ENCODE measurements around the gene VAV2.
"Not testable (repeated sequence)": the region's sequence is repeated elsewhere in the genome, so short reads cannot be mapped to it uniquely, and the experiment has no call there.

The VAV2 gene

GRCh38 chr9:133996531-133997520, 4.7 kb upstream of the VAV2 start:
- no peak for DNase-seq (ENCODE audit: low read depth in 1 of 2, low spot score in 1 of 2)

GRCh38 chr9:133995012-133995896, 3.1 kb upstream of the VAV2 start:
- no peak for DNase-seq (ENCODE audit: low read depth in 1 of 2, low spot score in 1 of 2)

GRCh38 chr9:133994353-133995011, 2.4 kb upstream of the VAV2 start:
- peak; percentile 63 to 65 for DNase-seq (ENCODE audit: low read depth in 1 of 2, low spot score in 1 of 2)

DNA sequence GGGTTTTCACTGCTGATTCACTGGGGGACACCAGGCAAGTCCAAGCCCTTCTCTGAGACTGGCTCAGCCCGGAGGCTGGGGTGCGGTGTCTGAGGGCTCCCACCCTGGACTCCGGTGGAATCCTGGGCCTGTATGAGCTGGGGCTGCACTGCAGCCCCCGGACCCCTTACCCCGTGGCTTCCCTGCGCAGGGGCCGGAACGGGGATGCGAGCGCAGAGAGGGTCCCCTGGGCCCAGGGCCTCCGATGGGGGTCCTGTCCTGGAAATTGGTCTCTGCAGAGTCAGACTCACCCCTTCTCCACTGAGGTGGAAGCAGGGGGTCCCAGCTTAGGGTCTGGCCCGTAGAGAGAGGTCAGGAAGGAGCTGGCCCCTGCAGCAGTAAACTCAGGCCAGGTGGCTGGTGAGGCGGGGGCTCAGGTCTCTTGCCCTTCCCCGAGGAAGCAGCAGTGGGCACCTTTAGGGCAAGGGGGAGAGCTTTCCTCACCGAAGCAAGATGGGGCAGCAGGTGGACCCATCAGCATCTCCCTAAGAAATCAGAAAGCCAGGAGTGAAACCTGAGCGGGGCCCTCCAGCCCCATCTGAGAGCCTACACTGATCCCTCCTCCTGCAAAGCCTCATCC, 1.6 kb upstream of the VAV2 start:
- no peak for DNase-seq (ENCODE audit: low read depth in 1 of 2, low spot score in 1 of 2)

DNA sequence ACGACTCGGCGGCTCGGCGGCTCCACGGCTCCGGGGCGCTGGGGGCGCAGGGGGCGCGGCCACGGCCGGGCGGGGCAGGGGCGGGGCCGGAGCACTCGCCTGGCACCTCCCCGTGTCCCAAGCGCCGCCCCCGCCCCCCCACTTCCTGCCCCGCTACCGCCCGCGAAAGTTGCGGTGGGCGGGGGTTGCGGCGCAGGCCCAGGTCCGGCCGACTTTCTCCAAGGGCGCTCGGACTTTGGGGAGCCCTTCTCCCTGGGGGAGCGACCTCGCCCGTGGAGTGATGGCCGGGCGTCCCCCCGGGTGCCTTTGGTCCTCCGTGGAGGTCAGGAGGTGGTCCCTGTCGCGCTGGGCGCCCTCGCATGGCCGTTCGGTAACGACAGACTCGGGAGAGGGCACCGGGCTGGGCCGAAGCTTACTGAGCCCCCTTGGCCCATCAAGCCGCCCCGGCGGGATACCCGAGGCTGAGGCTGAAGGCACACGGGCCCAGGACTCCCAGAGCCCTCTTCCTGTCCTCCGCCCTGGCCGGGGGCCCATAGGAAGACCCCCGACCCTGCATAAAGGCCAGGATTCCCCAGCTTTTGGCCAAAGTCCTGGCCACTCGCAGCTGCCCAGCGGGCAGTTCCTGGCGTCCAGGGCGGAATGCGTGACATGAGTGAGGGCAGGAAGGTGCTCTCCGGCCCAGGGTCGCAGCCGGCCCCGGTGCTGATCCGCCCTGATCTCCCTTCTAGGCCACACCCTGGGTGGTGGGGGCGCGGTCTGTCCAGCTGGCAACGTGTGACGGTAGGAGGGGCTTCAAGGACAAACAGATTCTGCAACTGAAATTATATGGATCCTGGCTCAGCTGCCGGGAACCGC, 883 bp upstream of the VAV2 start:
- peak; percentile 49 to 54 for DNase-seq (ENCODE audit: low read depth in 1 of 2, low spot score in 1 of 2)

DNA sequence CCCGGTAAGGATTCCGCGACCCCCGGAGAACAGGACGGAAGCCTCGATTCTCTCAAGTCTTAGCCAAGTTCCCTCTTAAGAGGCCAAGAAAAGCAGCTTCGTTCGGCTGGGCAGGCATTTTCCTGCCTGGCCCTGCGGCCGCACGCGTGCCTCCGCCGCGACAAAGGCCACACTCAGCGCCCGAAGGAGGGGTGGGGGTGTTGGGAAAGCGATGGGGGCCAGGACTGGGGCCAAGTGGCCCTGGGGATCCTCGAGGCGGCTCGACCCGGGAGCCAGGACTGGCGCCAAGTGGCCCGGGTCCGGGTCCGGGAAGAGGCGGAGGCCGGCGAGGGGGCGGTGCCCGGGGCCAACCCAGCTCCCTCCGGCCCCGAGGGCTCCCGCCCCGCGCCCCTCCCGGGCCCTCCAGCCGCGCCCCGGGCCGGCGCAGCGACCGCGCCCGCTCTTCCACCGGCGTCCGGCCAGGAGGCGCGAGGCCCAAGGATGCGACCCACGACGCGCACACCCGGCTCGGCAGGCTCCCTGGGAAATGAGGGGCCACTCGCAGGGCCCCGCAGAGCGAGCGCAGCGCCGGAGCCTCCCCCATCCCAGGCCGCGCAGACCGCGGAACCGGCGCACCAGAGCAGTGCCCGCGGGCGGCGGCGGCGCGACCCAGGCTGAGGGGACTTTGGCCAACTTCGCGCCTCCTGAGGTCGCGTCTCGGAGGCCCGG, 756 bp downstream of the VAV2 start:
- no peak for DNase-seq (ENCODE audit: low read depth in 1 of 2, low spot score in 1 of 2)

DNA sequence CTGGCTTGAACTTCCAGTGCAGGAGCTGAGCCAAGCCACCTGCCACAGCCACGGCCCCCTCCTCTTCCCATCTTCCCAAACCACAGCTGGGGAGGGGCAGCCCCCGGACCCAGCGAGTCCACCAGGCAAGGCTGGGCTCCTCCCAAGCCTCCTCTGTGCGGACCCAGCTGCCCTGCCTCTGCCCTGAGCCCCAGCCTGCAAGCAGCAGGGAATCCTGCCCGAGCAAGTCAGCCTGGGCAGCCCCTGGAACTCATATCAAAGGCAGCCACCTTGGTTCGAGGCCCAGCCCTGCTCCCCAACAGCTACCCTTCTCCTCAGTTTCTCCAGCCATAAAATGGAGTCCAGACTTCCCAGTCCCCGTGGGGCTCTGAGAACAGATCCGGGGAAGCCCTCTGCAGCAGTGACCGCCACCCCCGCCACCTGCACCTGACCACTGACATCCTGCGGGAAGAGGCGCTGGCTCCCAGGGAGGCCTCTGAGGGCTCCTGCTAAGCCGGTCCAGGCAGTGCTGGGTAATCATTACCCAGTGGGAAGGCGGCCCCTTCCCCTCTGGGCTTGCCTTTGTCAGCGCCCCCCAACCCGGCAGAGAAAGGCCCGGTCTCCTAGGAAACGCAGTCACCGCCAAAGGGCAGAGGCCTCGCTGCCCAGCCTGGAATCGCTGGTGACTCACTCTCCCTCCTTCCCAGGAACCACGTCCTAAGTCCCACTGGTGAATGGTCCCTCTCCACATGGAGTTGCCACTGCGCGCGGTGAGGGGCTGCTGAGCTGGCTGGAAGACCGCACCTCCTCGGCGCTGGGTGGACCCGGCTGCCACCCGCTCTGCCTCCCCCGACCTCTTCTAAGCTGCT, 1.5 kb downstream of the VAV2 start:
- no peak for DNase-seq (ENCODE audit: low read depth in 1 of 2, low spot score in 1 of 2)

DNA sequence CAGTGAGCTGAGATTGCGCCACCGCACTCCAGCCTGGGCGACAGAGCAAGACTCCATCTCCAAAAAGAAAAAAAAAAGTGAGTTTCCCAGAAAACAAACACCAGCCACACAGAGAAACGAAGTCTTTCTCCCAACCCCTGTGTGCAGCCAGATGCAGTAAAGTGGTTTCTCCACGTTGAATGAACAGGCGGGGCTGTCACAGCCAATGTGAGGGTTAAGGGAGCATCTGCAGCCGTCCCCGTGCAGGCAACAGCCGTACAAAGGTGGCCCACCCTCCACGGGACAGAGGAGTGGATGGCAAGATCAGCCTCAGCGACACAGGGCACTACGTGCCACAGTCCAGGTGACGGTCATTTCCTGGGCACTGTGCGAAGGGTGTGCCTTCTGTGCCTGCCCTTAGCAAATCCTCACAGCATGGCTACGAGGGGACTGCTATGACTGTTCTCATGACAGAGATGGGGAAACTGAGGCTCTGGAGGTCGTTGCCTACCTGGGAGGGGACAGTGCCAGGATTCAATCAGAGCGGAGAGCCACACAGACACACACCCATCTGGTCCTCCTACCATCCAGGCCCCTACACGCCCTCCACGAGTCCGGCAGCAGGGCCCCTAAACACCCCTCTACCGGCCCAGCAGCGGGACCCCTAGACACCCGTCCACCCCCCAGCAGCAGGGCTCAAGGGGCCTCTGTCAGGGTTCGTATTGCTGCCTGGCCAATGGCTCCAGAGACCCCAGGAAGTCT, 2.3 kb downstream of the VAV2 start:
- DNase-seq (ENCODE audit: low read depth in 1 of 2, low spot score in 1 of 2), result no peak

DNA sequence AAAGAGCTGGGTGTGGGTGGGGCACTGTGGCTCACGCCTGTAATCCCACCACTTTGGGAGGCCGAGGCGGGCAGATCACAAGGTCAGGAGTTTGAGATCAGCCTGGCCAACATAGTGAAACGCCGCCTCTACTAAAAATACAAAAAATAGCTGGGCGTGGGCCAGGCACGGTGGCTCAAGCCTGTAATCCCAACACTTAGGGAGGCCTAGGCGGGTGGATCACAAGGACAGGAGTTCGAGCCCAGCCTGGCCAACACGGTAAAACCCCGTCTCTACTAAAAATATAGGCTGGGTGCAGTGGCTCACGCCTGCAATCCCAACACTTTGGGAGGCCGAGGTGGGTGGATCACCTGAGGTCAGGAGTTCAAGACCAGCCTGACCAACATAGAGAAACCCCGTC, 3.4 kb downstream of the VAV2 start:
- DNase-seq (ENCODE audit: low read depth in 1 of 2, low spot score in 1 of 2), result not testable (repeated sequence)

- DNase-seq (ENCODE audit: low read depth in 1 of 2, low spot score in 1 of 2), result no peak
Measured at GRCh38 chr9:133987946-133988665, 4.0 kb downstream of the VAV2 start.

DNA sequence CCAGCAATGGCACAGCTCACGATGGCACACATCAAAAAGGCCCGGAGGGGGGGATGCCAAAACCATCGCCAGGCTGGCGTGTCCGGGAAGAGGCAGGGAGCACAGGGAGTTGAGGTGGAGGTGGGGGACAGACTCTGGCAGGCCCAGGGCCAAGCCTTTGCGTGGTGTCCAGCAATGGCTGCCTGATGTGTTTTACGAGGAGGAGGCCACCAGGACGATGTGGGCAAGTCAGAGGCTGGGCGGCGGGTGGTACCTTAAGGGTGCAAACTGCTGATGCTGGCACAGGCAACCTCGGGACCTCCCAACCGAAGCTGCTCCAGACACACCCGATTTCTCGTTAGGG, 4.7 kb downstream of the VAV2 start:
- DNase-seq (ENCODE audit: low read depth in 1 of 2, low spot score in 1 of 2), result no peak

- DNase-seq (ENCODE audit: low read depth in 1 of 2, low spot score in 1 of 2), result no peak
Measured at GRCh38 chr9:133986774-133987445, 5.2 kb downstream of the VAV2 start.

DNA sequence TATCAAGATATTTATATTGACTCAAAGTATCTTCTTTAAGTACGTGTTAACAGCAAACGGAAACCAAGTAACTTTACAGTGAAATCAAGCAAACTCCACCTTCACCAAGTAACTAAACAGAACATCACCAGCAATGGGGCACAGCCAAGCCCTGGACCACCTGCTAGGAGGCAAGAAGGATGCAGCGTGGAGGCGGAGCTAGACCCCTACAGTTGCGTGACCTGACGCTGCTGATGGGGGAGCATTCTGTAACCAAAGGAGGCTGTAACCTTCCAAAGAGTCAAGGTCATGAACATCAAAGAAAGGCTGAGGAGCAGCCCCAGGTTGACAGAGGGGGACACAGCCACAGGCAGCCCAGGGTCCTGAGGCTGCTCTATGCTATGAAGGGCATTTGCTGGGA, 6.1 kb downstream of the VAV2 start:
- no peak for DNase-seq (ENCODE audit: low read depth in 1 of 2, low spot score in 1 of 2)

GRCh38 chr9:133982971-133983720, 9.0 kb downstream of the VAV2 start:
- no peak for DNase-seq (ENCODE audit: low read depth in 1 of 2, low spot score in 1 of 2)

DNA sequence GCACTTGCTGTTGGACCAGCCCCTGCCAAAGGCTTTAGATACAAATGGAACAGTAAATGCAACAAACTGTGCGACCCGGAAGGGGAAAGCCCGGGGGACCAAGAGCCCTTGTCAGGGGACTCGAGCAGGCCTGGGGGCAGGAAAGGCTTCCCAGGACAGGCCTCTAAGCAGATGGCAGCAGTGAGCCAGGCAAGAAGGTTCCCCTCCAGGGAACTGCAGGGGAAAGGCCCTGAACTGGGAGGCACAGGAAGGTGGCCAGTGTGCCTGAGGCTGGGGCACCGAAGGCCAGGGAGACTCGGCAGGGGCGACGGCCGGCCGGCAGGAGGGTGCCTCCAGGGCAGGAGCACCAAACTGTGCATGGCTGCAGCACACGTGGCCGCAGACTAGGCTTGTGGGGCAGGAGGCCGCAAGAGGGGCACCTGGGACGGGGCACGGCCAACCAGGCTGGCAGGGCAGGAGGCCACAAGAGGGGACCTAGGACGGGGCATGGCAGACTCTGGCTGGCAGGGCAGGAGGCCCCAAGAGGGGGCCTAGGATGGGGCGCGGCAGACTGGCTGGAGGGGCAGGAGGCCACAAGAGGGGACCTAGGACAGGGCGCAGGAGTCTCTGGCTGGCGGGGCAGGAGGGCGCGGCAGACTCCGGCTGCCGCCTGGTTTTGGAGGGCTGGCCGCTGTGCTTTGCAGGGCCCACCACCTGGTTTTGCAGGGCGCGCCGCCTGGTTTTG, 10.0 kb downstream of the VAV2 start:
- DNase-seq (ENCODE audit: low read depth in 1 of 2, low spot score in 1 of 2), result no peak
